Transverse colon (tissue), 4 donors: ENCODE results near the gene LGALS4. TPM values are rescaled to one million over a fixed set of nuclear protein-coding genes. Genes with fewer than 3 reads are reported as not detected.

Source experiments
- DNase-seq: peaks from one replicate; pipeline ENCODE4 v3.0.0-alpha.2; 2019
- H3K27ac ChIP-seq, 4 donors: fragments of 200-600 bp; sonication (generic); 2 replicates each; pipeline ENCODE4 v1.5.1; 2016 to 2018; ENCODE audit warnings: inconsistent platforms in 4 of 4
- H3K27me3 ChIP-seq: fragments of 200-600 bp; sonication (generic); 2 replicates; pipeline ENCODE4 v1.5.1; 2017; ENCODE audit warnings: inconsistent platforms
- H3K36me3 ChIP-seq, 4 donors: fragments of 200-600 bp; sonication (generic); 2 replicates each; pipeline ENCODE4 v1.5.1; 2017 to 2019; ENCODE audit warnings: inconsistent platforms in 4 of 4
- H3K4me1 ChIP-seq, 4 donors: fragments of 200-600 bp; sonication (generic); 2 replicates each; pipeline ENCODE4 v1.5.1; 2017 to 2020; ENCODE audit warnings: inconsistent platforms in 4 of 4
- H3K4me3 ChIP-seq, 4 donors: fragments of 200-600 bp; sonication (generic); 1 replicate in 1 of 4; 2 replicates in 3 of 4; pipeline versions ENCODE4 v1.5.1 to v1.6.1; 2017 to 2019; ENCODE audit warnings: inconsistent platforms in 4 of 4
- H3K9me3 ChIP-seq, 2 donors: fragments of 200-600 bp; sonication (generic); 2 replicates each; pipeline ENCODE4 v1.5.1; 2017 to 2019; ENCODE audit warnings: inconsistent platforms in 2 of 2
- CTCF ChIP-seq, 5 experiments: fragments of 200-600 bp in 3 of 5; fragments of 450-650 bp in 2 of 5; sonication (generic) in 3 of 5; IDR thresholded peaks; 1 replicate in 2 of 5; 2 replicates in 3 of 5; pipeline ENCODE4 v1.5.1; 2016 to 2017; ENCODE audit warnings: antibody characterized with exemption in 5 of 5, inconsistent platforms in 3 of 5, mild to moderate bottlenecking in 2 of 5, moderate library complexity in 1 of 5
- EP300 ChIP-seq: sonication (generic); formaldehyde crosslinking; IDR thresholded peaks from one replicate; pipeline ENCODE4 v1.6.1; 2017; ENCODE audit warnings: antibody characterized with exemption, low read depth
- POLR2A ChIP-seq: fragments of 450-650 bp; IDR thresholded peaks from one replicate; pipeline ENCODE4 v1.6.1; 2016; ENCODE audit warnings: antibody characterized with exemption, mild to moderate bottlenecking, moderate library complexity
- POLR2AphosphoS5 ChIP-seq, 3 donors: sonication (generic); formaldehyde crosslinking; IDR thresholded peaks; one replicate each; pipeline ENCODE4 v1.6.1; 2016; ENCODE audit warnings: antibody characterized with exemption in 3 of 3
- WGBS, 2 donors: methylation state at CpG; one replicate each; pipeline ENCODE4 v1.1.5; 2018; ENCODE audit warnings: low coverage in 1 of 2; 5-methylcytosine and 5-hydroxymethylcytosine counted together
- in situ Hi-C, 4 donors: fragments of 200-750 bp; cut with MboI; loops; one replicate each; pipeline versions ENCODE4 v1.15.0 to v1.15.1; 2017; ENCODE audit warnings: low sequenced_read_pairs in 3 of 4, low pct_ligation_motif_present in 1 of 4, low pct_unique_long_range_greater_than_20kb in 1 of 4
- intact Hi-C: fragments of 100-400 bp; cut with DNase I; formaldehyde crosslinking; loops from one replicate; pipeline ENCODE4 v1.15.1; 2023; ENCODE audit warnings: low total_unique reads
- total RNA-seq, 4 donors: library from RNA; depleted of rRNA; stranded (reverse); fragments of >200 nt; gene quantifications; one replicate each; pipeline ENCODE4 v1.1.0, GENCODE V29; 2016

LGALS4 gene
- total RNA-seq, 4 donors from 2014 or later = 1,815 to 4,845 (median 3,695) TPM

GRCh38 chr19:38834590-38834989, 21.8 kb upstream of the LGALS4 start:
- H3K4me1 ChIP-seq = peaks cover 15 to 31% (median 22%) of the 10 kb centered on the region in 4 donors
- in situ Hi-C loops = no loop called here
- H3K27me3 ChIP-seq = no peaks in the 10 kb centered on the region
- intact Hi-C loops = loop anchor here (10.0 kb wide), 1 partner anchor 180 kb away; no protein-coding TSS in a partner anchor
- peak overlapping the region; percentile 95 to 99 (median 96) for H3K27ac ChIP-seq
- H3K4me3 ChIP-seq = no peak overlapping the region
- DNase-seq = no peak
- WGBS, 2 donors = 92 to 95% methylated on average over 6 of the region's 6 CpGs
- H3K36me3 ChIP-seq = peaks cover 0 to 39% (median 17%) of the 10 kb centered on the region in 4 donors
- TF ChIP-seq POLR2AphosphoS5 (IDR thresholded peaks at IDR 0.05) = no peak
- TF ChIP-seq EP300 = no peak
- no peak for TF ChIP-seq POLR2A
- TF ChIP-seq CTCF (IDR thresholded peaks at IDR 0.05) = no peak
- H3K9me3 ChIP-seq = no peaks in the 10 kb centered on the region

GRCh38 chr19:38834104-38834490, 21.4 kb upstream of the LGALS4 start:
- intact Hi-C loops = loop anchor here (10.0 kb wide), 1 partner anchor 179 kb away; no protein-coding TSS in a partner anchor
- no peaks in the 10 kb centered on the region for H3K27me3 ChIP-seq
- H3K36me3 ChIP-seq = peaks cover 0 to 34% (median 17%) of the 10 kb centered on the region in 4 donors
- 87 to 95% methylated on average over 4 of the region's 4 CpGs for WGBS, 2 donors
- no peak overlapping the region for H3K4me3 ChIP-seq
- H3K4me1 ChIP-seq = peaks cover 16 to 36% (median 25%) of the 10 kb centered on the region in 4 donors
- TF ChIP-seq CTCF (IDR thresholded peaks at IDR 0.05) (no peak), POLR2A (no peak), EP300 (no peak), POLR2AphosphoS5 (IDR thresholded peaks at IDR 0.05) (no peak)
- in situ Hi-C loops = no loop called here
- no peak for DNase-seq
- no peaks in the 10 kb centered on the region for H3K9me3 ChIP-seq
- peak overlapping the region; percentile 95 to 99 (median 96) for H3K27ac ChIP-seq

- TF ChIP-seq POLR2AphosphoS5 (IDR thresholded peaks at IDR 0.05) (no peak), CTCF (IDR thresholded peaks at IDR 0.05) (no peak), EP300 (no peak), POLR2A (no peak)
- Histone ChIP-seq H3K9me3 (no peaks in the 10 kb centered on the region), H3K4me3 (no peak overlapping the region), H3K4me1 (peaks cover 17 to 45% (median 25%) of the 10 kb centered on the region in 4 donors), H3K36me3 (peaks cover 0 to 27% (median 12%) of the 10 kb centered on the region in 4 donors), H3K27me3 (no peaks in the 10 kb centered on the region), H3K27ac (peak overlapping the region; percentile 95 to 99 (median 96))
- DNase-seq = no peak
- intact Hi-C loops (loop anchor here (10.0 kb wide), 1 partner anchor 178 kb away; no protein-coding TSS in a partner anchor), in situ Hi-C loops (no loop called here)
- WGBS, 2 donors = 76 to 90% methylated on average over 2 to 7 of the region's 7 CpGs
These were observed 20.3 kb upstream of the LGALS4 start for GRCh38 chr19:38833092-38833425.

- Histone ChIP-seq H3K27ac (peak overlapping the region; percentile 95 to 99 (median 96)), H3K4me3 (peak overlapping the region; percentile 56 to 78 (median 69)), H3K9me3 (no peaks in the 10 kb centered on the region), H3K4me1 (peaks cover 27 to 61% (median 32%) of the 10 kb centered on the region in 4 donors), H3K36me3 (peaks cover 0 to 13% (median 7%) of the 10 kb centered on the region in 4 donors), H3K27me3 (no peaks in the 10 kb centered on the region)
- 1% methylated on average over 16 of the region's 16 CpGs; no CpG with 5 or more reads in 1 of the 2 donors for WGBS, 2 donors
- intact Hi-C loops (loop anchor here (1.0 to 10.0 kb wide), 2 partner anchors 21 to 176 kb away; no protein-coding TSS in a partner anchor), in situ Hi-C loops (no loop called here)
- TF ChIP-seq EP300 (no peak), POLR2AphosphoS5 (IDR thresholded peaks at IDR 0.05) (peak in 2 of 3 donors; percentile 24 to 41)
- DNase-seq = peak; percentile 84
These were observed 18.4 kb upstream of the LGALS4 start for GRCh38 chr19:38831142-38831605.
